ENCODE results near the gene FAM167B. TPM values are rescaled to one million over a fixed set of nuclear protein-coding genes. Genes with fewer than 3 reads are reported as not detected.

Gene FAM167B
- total and polyA plus RNA-seq, 3 donors from 2014 or later, result 0.99 to 1.6 (median 1.6) TPM

GRCh38 chr1:32199717-32200072 is 47.3 kb upstream of the FAM167B start:
- peaks cover 40% of the 10 kb centered on the region for H3K4me1 ChIP-seq
- peak; percentile 78 for DNase-seq
- WGBS, 2 donors, result 40 to 41% methylated on average over 1 to 6 of the region's 6 CpGs
- intact Hi-C loops (cut with DNase I; ENCODE audit: low total_unique reads), result no loop called here
- H3K4me3 ChIP-seq, result no peak overlapping the region
- H3K27ac ChIP-seq, result peak overlapping the region; percentile 71 to 94
- H3K9me3 ChIP-seq, result no peaks in the 10 kb centered on the region
- no peak for TF ChIP-seq POLR2A (IDR thresholded peaks at IDR 0.05)
- no peak for TF ChIP-seq CTCF (IDR thresholded peaks at IDR 0.05)
- no peaks in the 10 kb centered on the region for H3K27me3 ChIP-seq
- no peaks in the 10 kb centered on the region for H3K36me3 ChIP-seq (ENCODE audit: low read depth, missing control alignments)

- DNase-seq, result peak; percentile 73
- Histone ChIP-seq H3K36me3 (ENCODE audit: low read depth, missing control alignments) (no peaks in the 10 kb centered on the region), H3K9me3 (no peaks in the 10 kb centered on the region), H3K4me3 (peak within 1 kb of the TSS; percentile 63 to 68), H3K27ac (peak within 1 kb of the TSS; percentile 71 to 94), H3K27me3 (no peaks in the 10 kb centered on the region), H3K4me1 (peaks cover 44% of the 10 kb centered on the region)
- WGBS, 2 donors, result 0 to 1% methylated on average over 13 to 34 of the region's 34 CpGs
- TF ChIP-seq POLR2A (IDR thresholded peaks at IDR 0.05) (no peak), CTCF (IDR thresholded peaks at IDR 0.05) (no peak)
- intact Hi-C loops (cut with DNase I; ENCODE audit: low total_unique reads), result no loop called here
These were observed 46.6 kb upstream of the FAM167B start, which contains the start of gene CCDC28B for GRCh38 chr1:32200226-32201010. CCDC28B (plus strand) TSS chr1:32200595; CDS start chr1:32201936, 1,341 bp downstream.

- peak; percentile 90 for DNase-seq
- Histone ChIP-seq H3K4me1 (peaks cover 50% of the 10 kb centered on the region), H3K27me3 (no peaks in the 10 kb centered on the region), H3K27ac (peak overlapping the region; percentile 71 to 94), H3K4me3 (peak overlapping the region; percentile 63 to 68), H3K9me3 (no peaks in the 10 kb centered on the region), H3K36me3 (ENCODE audit: low read depth, missing control alignments) (no peaks in the 10 kb centered on the region)
- intact Hi-C loops (cut with DNase I; ENCODE audit: low total_unique reads), result no loop called here
- 4 to 7% methylated on average over 8 to 26 of the region's 26 CpGs for WGBS, 2 donors
- no peak for TF ChIP-seq CTCF (IDR thresholded peaks at IDR 0.05)
- no peak for TF ChIP-seq POLR2A (IDR thresholded peaks at IDR 0.05)
These were observed 45.8 kb upstream of the FAM167B start for GRCh38 chr1:32201011-32201855.

GRCh38 chr1:32204943-32205361 is 42.1 kb upstream of the FAM167B start:
- peaks cover 40% of the 10 kb centered on the region for H3K4me1 ChIP-seq
- no peaks in the 10 kb centered on the region for H3K27me3 ChIP-seq
- intact Hi-C loops (cut with DNase I; ENCODE audit: low total_unique reads), result no loop called here
- H3K27ac ChIP-seq, result peak overlapping the region; percentile 57 to 77
- WGBS, 2 donors, result 23 to 28% methylated on average over 24 to 26 of the region's 26 CpGs
- no peaks in the 10 kb centered on the region for H3K9me3 ChIP-seq
- peak overlapping the region; percentile 71 for H3K4me3 ChIP-seq
- no peak for DNase-seq
- TF ChIP-seq CTCF (IDR thresholded peaks at IDR 0.05) (no peak), POLR2A (IDR thresholded peaks at IDR 0.05) (no peak)
- H3K36me3 ChIP-seq (ENCODE audit: low read depth, missing control alignments), result no peaks in the 10 kb centered on the region
